ENCODE data around the gene FGF10.

DNA sequence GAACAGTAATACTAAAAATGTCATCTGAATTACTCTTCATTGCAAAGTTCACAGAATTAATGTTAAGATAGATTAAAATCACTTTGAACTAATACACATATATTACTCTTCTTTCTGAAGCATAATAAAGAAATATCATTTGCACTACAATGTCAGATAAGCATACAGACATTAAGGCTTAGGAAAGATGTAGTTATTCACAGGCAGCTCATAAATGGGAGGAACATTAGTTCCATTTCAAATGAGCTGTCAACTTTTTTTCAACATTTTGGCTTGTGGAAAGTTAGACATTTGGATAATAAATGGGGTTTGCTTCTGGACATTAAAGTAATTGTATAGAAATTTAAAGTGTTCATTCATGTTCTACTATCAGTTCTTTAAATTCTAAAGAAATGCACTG is 6.3 kb downstream of the FGF10 start:
- TF ChIP-seq, protein P1, sequence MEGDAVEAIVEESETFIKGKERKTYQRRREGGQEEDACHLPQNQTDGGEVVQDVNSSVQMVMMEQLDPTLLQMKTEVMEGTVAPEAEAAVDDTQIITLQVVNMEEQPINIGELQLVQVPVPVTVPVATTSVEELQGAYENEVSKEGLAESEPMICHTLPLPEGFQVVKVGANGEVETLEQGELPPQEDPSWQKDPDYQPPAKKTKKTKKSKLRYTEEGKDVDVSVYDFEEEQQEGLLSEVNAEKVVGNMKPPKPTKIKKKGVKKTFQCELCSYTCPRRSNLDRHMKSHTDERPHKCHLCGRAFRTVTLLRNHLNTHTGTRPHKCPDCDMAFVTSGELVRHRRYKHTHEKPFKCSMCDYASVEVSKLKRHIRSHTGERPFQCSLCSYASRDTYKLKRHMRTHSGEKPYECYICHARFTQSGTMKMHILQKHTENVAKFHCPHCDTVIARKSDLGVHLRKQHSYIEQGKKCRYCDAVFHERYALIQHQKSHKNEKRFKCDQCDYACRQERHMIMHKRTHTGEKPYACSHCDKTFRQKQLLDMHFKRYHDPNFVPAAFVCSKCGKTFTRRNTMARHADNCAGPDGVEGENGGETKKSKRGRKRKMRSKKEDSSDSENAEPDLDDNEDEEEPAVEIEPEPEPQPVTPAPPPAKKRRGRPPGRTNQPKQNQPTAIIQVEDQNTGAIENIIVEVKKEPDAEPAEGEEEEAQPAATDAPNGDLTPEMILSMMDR (IDR thresholded peaks at IDR 0.05; ENCODE audit: low read length) = no peak
- TF ChIP-seq EZH2 (optimal IDR thresholded peaks at IDR 0.05; ENCODE audit: low read depth, low read length) (no peak), EZH2phosphoT487 (IDR thresholded peaks at IDR 0.05; ENCODE audit: low read length) (no peak)
